CD4-positive, alpha-beta T cell (primary cell): ENCODE results near the gene RNF144A. TPM values are rescaled to one million over a fixed set of nuclear protein-coding genes. Genes with fewer than 3 reads are reported as not detected.

Source experiments
- ATAC-seq: fragments of 200-7000 bp; cut with Tn5 transposase; one replicate; pipeline ENCODE4 v1.10.0; 2022; ENCODE audit warnings: mild to moderate bottlenecking; ENCODE audit not compliant: poor library complexity
- CTCF ChIA-PET: fragments of 350-600 bp; sonication (Branson Sonifier 250); formaldehyde crosslinking; loops from one replicate; lab custom pipeline; 2021; ENCODE audit warnings: antibody characterized with exemption, inconsistent platforms; lab: Charles Lee
- POLR2A ChIA-PET: fragments of 350-600 bp; sonication (Branson Sonifier 250); formaldehyde crosslinking; loops from one replicate; lab custom pipeline; 2021; ENCODE audit warnings: antibody characterized with exemption, inconsistent platforms; lab: Charles Lee
- DNase-seq, 14 experiments: peaks; one replicate each; pipeline ENCODE4 v3.0.0-alpha.2; 2013 to 2020; ENCODE audit warnings: mixed read lengths in 2 of 14
- H3K27ac ChIP-seq, 2 donors: one replicate each; pipeline versions ENCODE4 v1.5.1 to v1.7.0; 2013; ENCODE audit warnings: low read length in 2 of 2, low read depth in 1 of 2, mild to moderate bottlenecking in 1 of 2
- H3K27me3 ChIP-seq, 2 experiments: 1 replicate in 1 of 2; 2 replicates in 1 of 2; pipeline versions ENCODE4 v1.6.1 to v1.7.0; 2013; ENCODE audit warnings: low read length in 2 of 2, control low read depth in 1 of 2, mild to moderate bottlenecking in 1 of 2, moderate library complexity in 1 of 2; ENCODE audit not compliant: insufficient read depth in 2 of 2, control insufficient read depth in 1 of 2
- H3K36me3 ChIP-seq: one replicate; pipeline ENCODE4 v1.6.1; 2013; ENCODE audit warnings: low read length, control low read depth; ENCODE audit not compliant: insufficient read depth
- H3K4me1 ChIP-seq: one replicate; pipeline ENCODE4 v1.6.1; 2013; ENCODE audit warnings: low read length, control low read depth; ENCODE audit not compliant: insufficient read depth
- H3K4me3 ChIP-seq: one replicate; pipeline ENCODE4 v1.5.1; 2013; ENCODE audit warnings: mild to moderate bottlenecking, low read length, moderate library complexity
- H3K9me3 ChIP-seq, 2 experiments: 1 replicate in 1 of 2; 2 replicates in 1 of 2; pipeline versions ENCODE4 v1.6.1 to v1.7.0; 2013; ENCODE audit warnings: low read length in 2 of 2, mild to moderate bottlenecking in 2 of 2, control low read depth in 1 of 2, moderate library complexity in 1 of 2; ENCODE audit not compliant: control insufficient read depth in 1 of 2, insufficient read depth in 1 of 2
- H3K27ac Mint-ChIP-seq: one replicate; pipeline ENCODE4 v1.8.0; 2020; ENCODE audit warnings: mixed read lengths
- H3K27me3 Mint-ChIP-seq: one replicate; pipeline ENCODE4 v1.8.0; 2021; ENCODE audit warnings: mixed read lengths
- H3K36me3 Mint-ChIP-seq: one replicate; pipeline ENCODE4 v1.8.0; 2021; ENCODE audit warnings: low read depth, mixed read lengths
- H3K4me1 Mint-ChIP-seq: one replicate; pipeline ENCODE4 v1.8.0; 2021; ENCODE audit warnings: low read depth, mixed read lengths
- H3K4me3 Mint-ChIP-seq: one replicate; pipeline ENCODE4 v1.8.0; 2020; ENCODE audit warnings: mild to moderate bottlenecking, mixed read lengths
- H3K9me3 Mint-ChIP-seq: one replicate; pipeline ENCODE4 v1.8.0; 2020; ENCODE audit warnings: mixed read lengths
- intact Hi-C, 2 experiments: fragments of 100-400 bp; cut with DNase I in 1 of 2; cut with micrococcal nuclease in 1 of 2; formaldehyde crosslinking; loops; one replicate each; pipeline versions ENCODE4 v1.15.1 to v1.9.0; 2023 to 2025; cut with DNase I, micrococcal nuclease
- total RNA-seq, 174 experiments: library from RNA in 2 of 174; stranded (reverse) in 2 of 174; gene quantifications; one replicate each; pipeline ENCODE4 v1.2.3 and lab custom pipeline; 2021 to 2026
- TF ChIP-seq, protein P1 (sequence below): fragments of 200-600 bp; IDR thresholded peaks from one replicate; pipeline ENCODE4 v1.8.0; 2022; ENCODE audit warnings: antibody characterized with exemption, mild to moderate bottlenecking

RNF144A gene
- total RNA-seq, 2 experiments from 2014 or later = 39.0 to 40.1 TPM

DNA sequence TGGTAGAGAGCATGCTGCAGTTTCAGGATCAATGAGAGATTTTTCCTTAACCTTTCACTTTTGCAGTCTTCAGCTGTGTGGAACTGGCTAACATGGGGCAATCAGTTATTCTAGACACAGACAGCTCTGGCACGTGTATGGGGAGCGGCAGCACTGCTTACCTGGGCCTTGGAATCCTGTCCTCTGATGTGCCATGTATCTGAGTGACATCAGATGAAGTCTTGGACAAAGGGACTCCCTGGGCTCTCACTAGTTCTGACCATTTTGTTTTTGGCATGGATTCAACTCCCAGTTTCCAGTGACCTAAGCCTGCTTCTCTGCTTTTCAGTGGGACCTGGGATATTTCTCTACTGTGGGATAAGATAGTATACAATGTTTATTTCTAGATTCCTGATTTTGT is 54.3 kb downstream of the RNF144A start:
- no peak overlapping the region for H3K27ac Mint-ChIP-seq
- Histone ChIP-seq H3K4me1 (no peaks in the 10 kb centered on the region), H3K4me3 (no peak overlapping the region), H3K9me3 (no peaks in the 10 kb centered on the region), H3K36me3 (peaks cover 23% of the 10 kb centered on the region), H3K27ac (no peak overlapping the region), H3K27me3 (no peaks in the 10 kb centered on the region)
- DNase-seq (no peak), ATAC-seq (no peak)
- TF ChIP-seq, protein P1, sequence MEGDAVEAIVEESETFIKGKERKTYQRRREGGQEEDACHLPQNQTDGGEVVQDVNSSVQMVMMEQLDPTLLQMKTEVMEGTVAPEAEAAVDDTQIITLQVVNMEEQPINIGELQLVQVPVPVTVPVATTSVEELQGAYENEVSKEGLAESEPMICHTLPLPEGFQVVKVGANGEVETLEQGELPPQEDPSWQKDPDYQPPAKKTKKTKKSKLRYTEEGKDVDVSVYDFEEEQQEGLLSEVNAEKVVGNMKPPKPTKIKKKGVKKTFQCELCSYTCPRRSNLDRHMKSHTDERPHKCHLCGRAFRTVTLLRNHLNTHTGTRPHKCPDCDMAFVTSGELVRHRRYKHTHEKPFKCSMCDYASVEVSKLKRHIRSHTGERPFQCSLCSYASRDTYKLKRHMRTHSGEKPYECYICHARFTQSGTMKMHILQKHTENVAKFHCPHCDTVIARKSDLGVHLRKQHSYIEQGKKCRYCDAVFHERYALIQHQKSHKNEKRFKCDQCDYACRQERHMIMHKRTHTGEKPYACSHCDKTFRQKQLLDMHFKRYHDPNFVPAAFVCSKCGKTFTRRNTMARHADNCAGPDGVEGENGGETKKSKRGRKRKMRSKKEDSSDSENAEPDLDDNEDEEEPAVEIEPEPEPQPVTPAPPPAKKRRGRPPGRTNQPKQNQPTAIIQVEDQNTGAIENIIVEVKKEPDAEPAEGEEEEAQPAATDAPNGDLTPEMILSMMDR = no peak
- CTCF ChIA-PET = no interaction called here
- no peaks in the 10 kb centered on the region for H3K9me3 Mint-ChIP-seq
- POLR2A ChIA-PET = no interaction called here
- peaks cover 68% of the 10 kb centered on the region for H3K36me3 Mint-ChIP-seq
- peaks cover 29% of the 10 kb centered on the region for H3K4me1 Mint-ChIP-seq
- no peak overlapping the region for H3K4me3 Mint-ChIP-seq
- intact Hi-C loops = no loop called here
- H3K27me3 Mint-ChIP-seq = no peaks in the 10 kb centered on the region

GRCh38 chr2:6972067-6972710 is 55.0 kb downstream of the RNF144A start:
- H3K27me3 ChIP-seq = no peaks in the 10 kb centered on the region
- ChIA-PET CTCF (no interaction called here), POLR2A (no interaction called here)
- TF ChIP-seq, protein P1 = no peak
- ATAC-seq = no peak
- intact Hi-C loops = no loop called here
- peaks cover 23% of the 10 kb centered on the region for H3K36me3 ChIP-seq
- no peaks in the 10 kb centered on the region for H3K27me3 Mint-ChIP-seq
- no peak overlapping the region for H3K4me3 Mint-ChIP-seq
- H3K4me1 ChIP-seq = no peaks in the 10 kb centered on the region
- no peaks in the 10 kb centered on the region for H3K9me3 ChIP-seq
- H3K4me3 ChIP-seq = no peak overlapping the region
- no peaks in the 10 kb centered on the region for H3K9me3 Mint-ChIP-seq
- H3K36me3 Mint-ChIP-seq = peaks cover 64% of the 10 kb centered on the region
- DNase-seq = no peak
- no peak overlapping the region for H3K27ac Mint-ChIP-seq
- H3K27ac ChIP-seq = no peak overlapping the region
- peaks cover 24% of the 10 kb centered on the region for H3K4me1 Mint-ChIP-seq

DNA sequence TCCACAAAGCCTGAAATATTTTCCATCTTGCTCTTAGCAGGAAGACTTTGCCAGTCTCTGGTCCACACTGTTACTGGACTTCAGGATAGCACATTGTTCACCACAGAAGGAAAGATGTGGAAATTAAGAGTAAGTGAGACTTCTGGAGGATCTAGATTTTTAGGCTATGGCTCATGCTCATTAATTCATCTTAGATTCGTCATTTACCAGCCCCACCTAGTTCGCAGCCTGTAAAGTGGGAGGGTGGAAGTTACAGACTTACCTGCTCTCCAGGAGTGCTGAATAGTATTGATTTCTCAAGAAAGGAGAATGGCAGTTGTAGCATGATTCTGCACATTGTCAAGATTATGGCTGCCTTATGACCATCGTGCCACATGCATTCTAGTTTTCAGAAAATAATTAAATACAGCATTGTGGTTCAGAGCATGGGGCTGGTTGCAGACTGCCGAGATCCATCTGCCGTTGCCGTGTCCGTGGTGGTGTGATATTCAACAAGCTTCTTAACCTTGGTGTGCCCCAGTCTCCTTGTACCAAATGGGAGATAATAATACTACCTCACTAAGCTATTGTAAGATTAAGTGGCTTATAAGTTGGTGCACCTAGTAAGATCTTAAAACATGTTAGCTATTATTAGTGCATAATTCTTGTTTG is 56.8 kb downstream of the RNF144A start:
- Mint-ChIP-seq H3K27me3 (no peaks in the 10 kb centered on the region), H3K4me3 (no peak overlapping the region), H3K27ac (no peak overlapping the region), H3K9me3 (no peaks in the 10 kb centered on the region), H3K36me3 (peaks cover 65% of the 10 kb centered on the region), H3K4me1 (peaks cover 22% of the 10 kb centered on the region)
- H3K4me3 ChIP-seq = no peak overlapping the region
- ATAC-seq (no peak), DNase-seq (no peak)
- no peaks in the 10 kb centered on the region for H3K9me3 ChIP-seq
- ChIA-PET POLR2A (no interaction called here), CTCF (interaction anchor here (0.7 kb wide), 1 partner anchor 77 kb away, joined by 3 read pairs; no protein-coding TSS in a partner anchor)
- H3K4me1 ChIP-seq = no peaks in the 10 kb centered on the region
- intact Hi-C loops = no loop called here
- no peak overlapping the region for H3K27ac ChIP-seq
- TF ChIP-seq, protein P1 = no peak
- no peaks in the 10 kb centered on the region for H3K27me3 ChIP-seq
- peaks cover 23% of the 10 kb centered on the region for H3K36me3 ChIP-seq
